Renal cortex interstitium (tissue), 3 donors: Measurements from ENCODE around the gene TMEM205. TPM values are rescaled to one million over a fixed set of nuclear protein-coding genes. Genes with fewer than 3 reads are reported as not detected.

Source experiments
- polyA plus RNA-seq, 3 donors: library from polyadenylated mRNA; unstranded; fragments of 120-200 nt; gene quantifications; one replicate each; pipeline ENCODE4 v1.2.1, GENCODE V29; 2013; ENCODE audit not compliant: insufficient read length in 3 of 3

TMEM205 gene
- polyA plus RNA-seq, 3 donors, result 128 to 145 (median 134) TPM

Other genes with a start within 250 kb of the TMEM205 start
- 10 to 100 TPM; 18.4 to 21.8 (median 19.7) TPM for gene SPC24, start 190.5 kb downstream of the TMEM205 start, polyA plus RNA-seq
- 100 to 1,000 TPM; 115 to 130 (median 116) TPM for gene KANK2, start 148.7 kb downstream of the TMEM205 start, polyA plus RNA-seq
- gene ANGPTL8, start 106.6 kb downstream of the TMEM205 start, polyA plus RNA-seq, result under 1 TPM; 0.34 to 0.68 (median 0.41) TPM
- gene DOCK6, start 83.7 kb downstream of the TMEM205 start, polyA plus RNA-seq, result 10 to 100 TPM; 36.4 to 66.4 (median 52.8) TPM
- gene TSPAN16, start 50.1 kb downstream of the TMEM205 start, polyA plus RNA-seq, result not detected
- 10 to 100 TPM; 15.1 to 16.5 (median 16.3) TPM for gene RAB3D, start 6.6 kb downstream of the TMEM205 start, polyA plus RNA-seq
- 10 to 100 TPM; 22.4 to 43.2 (median 28.6) TPM for gene CCDC159, start 251 bp upstream of the TMEM205 start, polyA plus RNA-seq
- 10 to 100 TPM; 10.1 to 16.8 (median 15.0) TPM for gene PLPPR2, start 9.2 kb upstream of the TMEM205 start, polyA plus RNA-seq
- gene SWSAP1, start 28.4 kb upstream of the TMEM205 start, polyA plus RNA-seq, result 1 to 10 TPM; 3.1 to 3.6 (median 3.4) TPM
- 10 to 100 TPM; 18.9 to 40.6 (median 24.9) TPM for gene EPOR, start 38.0 kb upstream of the TMEM205 start, polyA plus RNA-seq
- gene RGL3, start 73.0 kb upstream of the TMEM205 start, polyA plus RNA-seq, result 100 to 1,000 TPM in 1 of 3 donors, 10 to 100 TPM in 2; 62.2 to 151 (median 76.9) TPM
- gene ODAD3, start 88.9 kb upstream of the TMEM205 start, polyA plus RNA-seq, result 1 to 10 TPM; 1.5 to 1.9 (median 1.6) TPM
- gene PRKCSH, start 89.4 kb upstream of the TMEM205 start, polyA plus RNA-seq, result 100 to 1,000 TPM; 317 to 384 (median 351) TPM
- gene ELAVL3, start 134.8 kb upstream of the TMEM205 start, polyA plus RNA-seq, result under 1 TPM; 0.19 to 0.52 (median 0.20) TPM
- 10 to 100 TPM in 2 of 3 donors, 1 to 10 TPM in 1; 8.1 to 11.0 (median 10.7) TPM for gene ZNF653, start 159.6 kb upstream of the TMEM205 start, polyA plus RNA-seq
- 10 to 100 TPM; 37.3 to 48.1 (median 39.0) TPM for gene ECSIT, start 182.9 kb upstream of the TMEM205 start, polyA plus RNA-seq
- 1 to 10 TPM; 4.3 to 4.5 (median 4.4) TPM for gene CNN1, start 192.6 kb upstream of the TMEM205 start, polyA plus RNA-seq
- gene ELOF1, start 213.0 kb upstream of the TMEM205 start, polyA plus RNA-seq, result 10 to 100 TPM; 41.9 to 56.4 (median 52.7) TPM
- 10 to 100 TPM; 12.3 to 21.6 (median 12.9) TPM for gene ACP5, start 231.4 kb upstream of the TMEM205 start, polyA plus RNA-seq